WI38 (cell line): ENCODE results near the gene CNN2.

Experiments used
- H3K4me3 ChIP-seq: 2 replicates; pipeline ENCODE4 v1.5.1; 2011; ENCODE audit warnings: low read depth, mild to moderate bottlenecking, control low read depth, low read length
- CTCF ChIP-seq: IDR thresholded peaks from 2 replicates; pipeline ENCODE4 v1.5.1; 2012; ENCODE audit warnings: low read depth, mild to moderate bottlenecking, control low read depth, low read length

The CNN2 gene

GRCh38 chr19:1041835-1042685, 15.7 kb downstream of the CNN2 start:
- no peak overlapping the region for H3K4me3 ChIP-seq
- TF ChIP-seq CTCF, result no peak

- no peak for TF ChIP-seq CTCF
- H3K4me3 ChIP-seq, result no peak overlapping the region
These were observed 16.5 kb downstream of the CNN2 start for GRCh38 chr19:1042689-1043511.

DNA sequence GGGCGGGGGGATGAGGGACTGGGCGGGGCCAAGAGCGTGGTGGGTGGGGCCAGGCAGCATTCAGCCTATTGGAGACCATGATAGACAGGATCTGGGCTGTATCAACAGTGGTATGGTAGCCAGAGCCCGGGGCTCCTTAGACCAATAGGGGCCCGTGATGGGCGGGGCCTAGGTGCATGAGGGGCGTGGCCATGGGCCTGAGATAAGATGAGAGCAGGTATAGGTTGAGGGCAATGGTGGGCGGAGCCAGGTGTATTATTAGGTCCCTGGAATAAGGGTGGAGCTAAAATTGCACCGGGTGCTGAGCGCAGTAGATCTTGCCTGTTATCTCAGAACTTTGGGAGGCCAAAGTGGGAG, 18.8 kb downstream of the CNN2 start:
- no peak for TF ChIP-seq CTCF
- no peak overlapping the region for H3K4me3 ChIP-seq

DNA sequence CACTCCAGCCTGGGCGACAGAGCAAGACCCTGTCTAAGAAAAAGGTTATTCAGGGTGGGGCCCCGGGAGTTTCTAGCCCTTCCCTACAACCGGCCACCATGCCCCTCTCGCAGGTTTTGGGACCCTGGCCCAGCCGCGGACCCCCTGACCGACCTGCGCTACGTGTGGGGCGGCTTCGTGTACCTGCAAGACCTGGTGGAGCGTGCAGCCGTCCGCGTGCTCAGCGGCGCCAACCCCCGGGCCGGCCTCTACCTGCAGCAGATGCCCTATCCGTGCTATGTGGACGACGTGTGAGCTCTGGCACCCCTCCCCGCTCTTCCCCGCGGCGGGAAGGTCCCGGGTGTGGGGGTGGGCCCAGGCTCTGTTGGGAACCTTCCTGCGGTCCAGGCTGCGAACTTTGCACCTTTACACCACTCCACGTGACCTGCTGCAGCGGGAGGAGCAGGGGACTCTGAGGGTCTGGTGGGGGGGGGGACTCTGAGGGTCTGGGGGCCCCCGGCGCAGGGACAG, 19.8 kb downstream of the CNN2 start:
- TF ChIP-seq CTCF, result no peak
- H3K4me3 ChIP-seq, result no peak overlapping the region

DNA sequence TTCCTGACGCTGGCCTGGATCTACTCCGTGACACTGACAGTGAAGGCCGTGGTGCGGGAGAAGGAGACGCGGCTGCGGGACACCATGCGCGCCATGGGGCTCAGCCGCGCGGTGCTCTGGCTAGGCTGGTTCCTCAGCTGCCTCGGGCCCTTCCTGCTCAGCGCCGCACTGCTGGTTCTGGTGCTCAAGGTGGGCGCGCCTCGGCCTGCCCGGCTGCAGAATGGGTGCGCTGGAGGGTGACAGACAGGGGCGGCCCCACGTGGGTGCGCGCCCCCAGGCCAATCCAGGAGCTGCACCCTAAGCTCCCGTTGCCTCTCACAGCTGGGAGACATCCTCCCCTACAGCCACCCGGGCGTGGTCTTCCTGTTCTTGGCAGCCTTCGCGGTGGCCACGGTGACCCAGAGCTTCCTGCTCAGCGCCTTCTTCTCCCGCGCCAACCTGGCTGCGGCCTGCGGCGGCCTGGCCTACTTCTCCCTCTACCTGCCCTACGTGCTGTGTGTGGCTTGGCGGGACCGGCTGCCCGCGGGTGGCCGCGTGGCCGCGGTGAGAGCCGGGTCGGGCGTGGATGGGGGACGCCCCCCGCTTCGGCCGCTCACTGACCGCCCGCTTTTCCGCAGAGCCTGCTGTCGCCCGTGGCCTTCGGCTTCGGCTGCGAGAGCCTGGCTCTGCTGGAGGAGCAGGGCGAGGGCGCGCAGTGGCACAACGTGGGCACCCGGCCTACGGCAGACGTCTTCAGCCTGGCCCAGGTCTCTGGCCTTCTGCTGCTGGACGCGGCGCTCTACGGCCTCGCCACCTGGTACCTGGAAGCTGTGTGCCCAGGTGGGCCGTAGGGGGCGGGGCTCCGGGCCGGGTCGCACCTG, 20.7 kb downstream of the CNN2 start:
- TF ChIP-seq CTCF, result no peak
- no peak overlapping the region for H3K4me3 ChIP-seq

GRCh38 chr19:1047696-1048147, 21.3 kb downstream of the CNN2 start:
- no peak for TF ChIP-seq CTCF
- H3K4me3 ChIP-seq, result no peak overlapping the region
